GM13976 (cell line): Measurements from ENCODE around the gene TEX26.

Experiments used
- DNase-seq: peaks from one replicate; pipeline ENCODE4 v3.0.0; 2012; ENCODE audit warnings: low spot score
- CTCF ChIP-seq: IDR thresholded peaks from 2 replicates; pipeline ENCODE4 v1.5.1; 2012; ENCODE audit warnings: borderline replicate concordance, mild to moderate bottlenecking; ENCODE audit not compliant: insufficient read depth; ENCODE audit errors: extremely low read depth, missing control alignments, control extremely low read depth
- in situ Hi-C: fragments of 300-500 bp; cut with MboI; formaldehyde crosslinking; loops from one replicate; pipeline ENCODE4 v1.12.0; 2022; ENCODE audit warnings: low sequenced_read_pairs, mixed read lengths, inconsistent platforms; ENCODE audit not compliant: unreplicated experiment

TEX26 gene

GRCh38 chr13:30971575-30971974 lies 39.1 kb downstream of the TEX26 start:
- no peak for TF ChIP-seq CTCF
- in situ Hi-C loops, result no loop called here
- DNase-seq, result no peak

- no peak for TF ChIP-seq CTCF
- in situ Hi-C loops, result no loop called here
Observed at GRCh38 chr13:30972888-30973377, 40.5 kb downstream of the TEX26 start.

GRCh38 chr13:30974350-30974749 lies 41.9 kb downstream of the TEX26 start:
- no peak for TF ChIP-seq CTCF
- in situ Hi-C loops, result no loop called here
- no peak for DNase-seq

More at GRCh38 chr13:30972888-30973377, 40.5 kb downstream of the TEX26 start:
- no peak for DNase-seq

GRCh38 chr13:30976025-30976424 lies 43.6 kb downstream of the TEX26 start:
- no peak for DNase-seq
- no peak for TF ChIP-seq CTCF
- in situ Hi-C loops, result no loop called here

- DNase-seq, result peak; percentile 44
- peak; percentile 82 for TF ChIP-seq CTCF
- in situ Hi-C loops, result no loop called here
Observed at GRCh38 chr13:30978981-30979956, 46.8 kb downstream of the TEX26 start.

GRCh38 chr13:30982506-30982905 lies 50.0 kb downstream of the TEX26 start:
- TF ChIP-seq CTCF, result no peak
- in situ Hi-C loops, result no loop called here
- no peak for DNase-seq

GRCh38 chr13:30982906-30983305 lies 50.5 kb downstream of the TEX26 start:
- DNase-seq, result no peak
- TF ChIP-seq CTCF, result no peak
- in situ Hi-C loops, result no loop called here
